B cell (primary cell): ENCODE measurements around the gene TOMM34.

Experiments
- EZH2 ChIP-seq: IDR thresholded peaks from 2 replicates; pipeline ENCODE4 v1.6.1; 2012; ENCODE audit warnings: borderline replicate concordance, low read depth, mild to moderate bottlenecking, moderate library complexity, low read length; ENCODE audit not compliant: insufficient read depth, poor library complexity, severe bottlenecking
- TF ChIP-seq, protein P1 (sequence below): fragments of 200-600 bp; IDR thresholded peaks from one replicate; pipeline ENCODE4 v1.8.0; 2022; ENCODE audit warnings: antibody characterized with exemption, mild to moderate bottlenecking

DNA sequence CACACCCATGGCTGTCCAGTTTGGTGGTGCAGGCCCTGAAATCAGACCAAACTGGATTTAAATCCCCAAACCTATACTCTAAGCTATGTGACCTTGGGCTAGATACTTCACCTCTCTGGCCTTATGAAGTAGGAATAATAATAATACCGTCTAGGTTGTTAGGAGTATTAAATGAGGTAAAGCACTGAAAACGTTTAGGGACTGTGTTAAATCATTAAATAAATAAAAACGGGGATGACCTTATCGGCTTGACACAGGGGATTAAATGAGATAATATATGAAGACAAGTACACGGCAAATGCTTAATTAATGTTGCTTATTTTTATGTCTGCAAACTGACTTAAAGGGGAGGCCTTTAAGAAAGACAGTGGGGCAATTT is 5.4 kb upstream of the TOMM34 start:
- TF ChIP-seq, protein P1, sequence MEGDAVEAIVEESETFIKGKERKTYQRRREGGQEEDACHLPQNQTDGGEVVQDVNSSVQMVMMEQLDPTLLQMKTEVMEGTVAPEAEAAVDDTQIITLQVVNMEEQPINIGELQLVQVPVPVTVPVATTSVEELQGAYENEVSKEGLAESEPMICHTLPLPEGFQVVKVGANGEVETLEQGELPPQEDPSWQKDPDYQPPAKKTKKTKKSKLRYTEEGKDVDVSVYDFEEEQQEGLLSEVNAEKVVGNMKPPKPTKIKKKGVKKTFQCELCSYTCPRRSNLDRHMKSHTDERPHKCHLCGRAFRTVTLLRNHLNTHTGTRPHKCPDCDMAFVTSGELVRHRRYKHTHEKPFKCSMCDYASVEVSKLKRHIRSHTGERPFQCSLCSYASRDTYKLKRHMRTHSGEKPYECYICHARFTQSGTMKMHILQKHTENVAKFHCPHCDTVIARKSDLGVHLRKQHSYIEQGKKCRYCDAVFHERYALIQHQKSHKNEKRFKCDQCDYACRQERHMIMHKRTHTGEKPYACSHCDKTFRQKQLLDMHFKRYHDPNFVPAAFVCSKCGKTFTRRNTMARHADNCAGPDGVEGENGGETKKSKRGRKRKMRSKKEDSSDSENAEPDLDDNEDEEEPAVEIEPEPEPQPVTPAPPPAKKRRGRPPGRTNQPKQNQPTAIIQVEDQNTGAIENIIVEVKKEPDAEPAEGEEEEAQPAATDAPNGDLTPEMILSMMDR, result no peak
- no peak for TF ChIP-seq EZH2
